ENCODE data around the gene CDK8. TPM values are rescaled to one million over a fixed set of nuclear protein-coding genes. Genes with fewer than 3 reads are reported as not detected.

CDK8 gene
- total RNA-seq, 1 donor from 2014 or later, result 25.3 TPM

- Mint-ChIP-seq H3K36me3 (peaks cover 1% of the 10 kb centered on the region), H3K27ac (no peak overlapping the region), H3K4me3 (no peak overlapping the region), H3K4me1 (no peaks in the 10 kb centered on the region), H3K27me3 (ENCODE audit: low read depth) (no peaks in the 10 kb centered on the region), H3K9me3 (peaks cover 33% of the 10 kb centered on the region)
- no peak for TF ChIP-seq CTCF (IDR thresholded peaks at IDR 0.05; ENCODE audit: unreplicated experiment)
- DNase-seq (ENCODE audit: low spot score in 2 of 2, unreplicated experiment in 2 of 2), result no peak
Observed at GRCh38 chr13:26433776-26434175, 179.8 kb downstream of the CDK8 start.

GRCh38 chr13:26435171-26435570 is 181.2 kb downstream of the CDK8 start:
- Mint-ChIP-seq H3K36me3 (peaks cover 1% of the 10 kb centered on the region), H3K9me3 (peaks cover 33% of the 10 kb centered on the region), H3K4me3 (no peak overlapping the region), H3K27me3 (ENCODE audit: low read depth) (no peaks in the 10 kb centered on the region), H3K27ac (no peak overlapping the region), H3K4me1 (no peaks in the 10 kb centered on the region)
- no peak for TF ChIP-seq CTCF (IDR thresholded peaks at IDR 0.05; ENCODE audit: unreplicated experiment)
- no peak for DNase-seq (ENCODE audit: low spot score in 2 of 2, unreplicated experiment in 2 of 2)

DNA sequence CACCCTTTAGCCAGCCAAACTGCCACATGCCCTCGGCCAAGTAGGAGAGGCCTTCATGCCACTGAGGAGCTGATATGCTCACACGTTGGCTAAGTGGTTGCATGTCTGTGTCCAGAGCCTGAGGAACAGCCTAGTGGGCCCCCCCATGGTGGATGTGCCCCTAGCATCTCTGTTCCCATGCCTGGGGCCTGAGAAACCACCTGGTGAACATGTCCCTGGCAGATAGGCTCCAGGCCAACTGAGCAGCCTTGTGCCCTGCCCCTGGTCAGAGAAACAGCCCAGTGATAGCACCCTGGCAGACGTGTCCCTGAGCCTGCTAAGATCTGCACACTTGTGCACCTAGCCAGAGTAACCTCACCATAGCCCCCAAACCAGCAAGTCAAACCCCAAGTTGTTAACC is 181.7 kb downstream of the CDK8 start:
- no peak for TF ChIP-seq CTCF (IDR thresholded peaks at IDR 0.05; ENCODE audit: unreplicated experiment)

DNA sequence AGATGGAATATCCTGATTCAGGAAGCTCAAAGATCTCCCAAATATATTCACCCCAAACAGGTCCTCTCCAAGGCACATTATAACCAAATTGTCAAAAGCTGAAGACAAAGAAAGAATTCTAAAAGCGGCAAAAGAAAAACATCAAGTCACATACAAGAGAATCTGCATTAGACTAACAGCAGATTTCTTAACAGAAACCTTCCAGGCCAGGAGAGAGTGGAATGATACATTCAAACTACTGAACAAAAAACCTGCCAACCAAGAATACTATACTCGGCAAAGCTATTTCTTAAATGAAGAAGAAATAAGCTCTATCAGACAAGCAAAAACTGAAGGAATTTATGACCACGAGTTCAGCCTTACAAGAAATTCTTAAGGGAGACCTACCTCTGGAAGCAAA is 183.0 kb downstream of the CDK8 start:
- Mint-ChIP-seq H3K4me1 (no peaks in the 10 kb centered on the region), H3K27ac (no peak overlapping the region), H3K4me3 (no peak overlapping the region), H3K36me3 (peaks cover 1% of the 10 kb centered on the region), H3K9me3 (peaks cover 33% of the 10 kb centered on the region), H3K27me3 (ENCODE audit: low read depth) (no peaks in the 10 kb centered on the region)
- TF ChIP-seq CTCF (IDR thresholded peaks at IDR 0.05; ENCODE audit: unreplicated experiment), result no peak
- no peak for DNase-seq (ENCODE audit: low spot score in 2 of 2, unreplicated experiment in 2 of 2)

More for the DNA sequence above, 181.7 kb downstream of the CDK8 start:
- Mint-ChIP-seq H3K9me3 (peaks cover 33% of the 10 kb centered on the region), H3K27me3 (ENCODE audit: low read depth) (no peaks in the 10 kb centered on the region), H3K4me3 (no peak overlapping the region), H3K36me3 (peaks cover 1% of the 10 kb centered on the region), H3K4me1 (no peaks in the 10 kb centered on the region), H3K27ac (no peak overlapping the region)
- no peak for DNase-seq (ENCODE audit: low spot score in 2 of 2, unreplicated experiment in 2 of 2)

DNA sequence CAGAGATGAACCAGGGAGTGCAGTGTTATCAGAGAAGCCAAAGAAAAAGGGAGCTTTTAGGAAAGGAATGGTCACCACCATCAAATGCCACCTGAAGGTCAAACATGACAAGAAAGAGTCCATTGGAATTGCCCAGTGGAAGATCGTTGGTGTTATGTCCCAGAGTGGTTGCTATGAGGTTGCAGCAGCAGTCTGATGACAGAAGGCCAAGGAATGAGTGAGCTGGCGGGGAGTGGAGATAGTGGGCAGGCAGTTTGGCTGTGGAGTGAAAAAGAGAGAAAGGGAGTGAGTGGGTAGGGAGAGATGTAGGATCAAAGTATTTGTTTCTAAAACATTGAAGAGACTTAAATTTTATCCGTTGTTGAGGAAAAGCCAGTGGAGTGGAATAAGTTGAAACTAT is 186.2 kb downstream of the CDK8 start:
- DNase-seq (ENCODE audit: low spot score in 2 of 2, unreplicated experiment in 2 of 2), result no peak
- peaks cover 1% of the 10 kb centered on the region for H3K36me3 Mint-ChIP-seq
- H3K27me3 Mint-ChIP-seq (ENCODE audit: low read depth), result no peaks in the 10 kb centered on the region
- H3K4me3 Mint-ChIP-seq, result no peak overlapping the region
- peaks cover 26% of the 10 kb centered on the region for H3K9me3 Mint-ChIP-seq
- no peak overlapping the region for H3K27ac Mint-ChIP-seq
- TF ChIP-seq CTCF (IDR thresholded peaks at IDR 0.05; ENCODE audit: unreplicated experiment), result no peak
- H3K4me1 Mint-ChIP-seq, result no peaks in the 10 kb centered on the region

DNA sequence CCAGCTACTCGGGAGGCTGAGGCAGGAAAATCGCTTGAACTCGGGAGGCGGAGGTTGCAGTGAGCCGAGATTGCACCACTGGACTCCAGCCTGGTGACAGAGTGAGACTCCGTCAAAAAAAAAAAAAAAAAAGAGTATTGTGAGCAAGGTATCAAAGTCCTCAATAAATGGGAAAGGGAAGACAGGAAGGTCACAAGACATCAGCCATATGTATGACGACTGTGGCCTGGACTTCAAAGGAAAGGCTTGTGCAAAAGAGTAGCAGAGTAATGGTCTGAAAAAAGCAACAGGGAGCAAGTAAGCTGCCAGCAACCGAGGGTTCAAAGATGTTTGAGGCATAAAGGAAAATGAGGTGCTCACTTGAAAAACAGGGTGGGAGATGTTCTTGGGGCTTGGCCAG is 187.5 kb downstream of the CDK8 start:
- peaks cover under 1% of the 10 kb centered on the region for H3K36me3 Mint-ChIP-seq
- H3K27me3 Mint-ChIP-seq (ENCODE audit: low read depth), result no peaks in the 10 kb centered on the region
- no peak for TF ChIP-seq CTCF (IDR thresholded peaks at IDR 0.05; ENCODE audit: unreplicated experiment)
- no peak for DNase-seq (ENCODE audit: low spot score in 2 of 2, unreplicated experiment in 2 of 2)
- H3K4me1 Mint-ChIP-seq, result no peaks in the 10 kb centered on the region
- no peak overlapping the region for H3K4me3 Mint-ChIP-seq
- no peak overlapping the region for H3K27ac Mint-ChIP-seq
- peaks cover 17% of the 10 kb centered on the region for H3K9me3 Mint-ChIP-seq
